HepG2 (cell line): ENCODE measurements around the gene GNPDA2. TPM values are rescaled to one million over a fixed set of nuclear protein-coding genes. Genes with fewer than 3 reads are reported as not detected.

Experiments used
- ERF ChIP-seq: IDR thresholded peaks from 2 replicates; pipeline ENCODE4 v1.6.1; 2018; ENCODE audit warnings: missing biosample characterization, missing genetic modification reagents
- HNRNPK ChIP-seq: fragments of 200-400 bp; formaldehyde crosslinking; IDR thresholded peaks from 2 replicates; pipeline ENCODE4 v1.6.1; 2018; ENCODE audit warnings: low read length, low read depth, moderate library complexity, mild to moderate bottlenecking; ENCODE audit not compliant: poor library complexity, severe bottlenecking
- KLF9 ChIP-seq: IDR thresholded peaks from 2 replicates; pipeline ENCODE4 v1.6.1; 2016; ENCODE audit warnings: low read depth
- MLLT10 ChIP-seq: sonication (generic); formaldehyde crosslinking; IDR thresholded peaks from 2 replicates; pipeline ENCODE4 v1.4.0; 2020; ENCODE audit warnings: missing genetic modification reagents
- NR2F2 ChIP-seq: IDR thresholded peaks from 2 replicates; pipeline ENCODE4 v1.6.1; 2012; ENCODE audit warnings: low read depth, inconsistent platforms, borderline replicate concordance
- RARG ChIP-seq: sonication (generic); formaldehyde crosslinking; IDR thresholded peaks from 2 replicates; pipeline ENCODE4 v1.4.0; 2020; ENCODE audit warnings: low read depth, mild to moderate bottlenecking, missing genetic modification reagents
- SMAD3 ChIP-seq: sonication (generic); formaldehyde crosslinking; IDR thresholded peaks from 2 replicates; pipeline ENCODE4 v1.4.0; 2020; ENCODE audit warnings: missing genetic modification reagents
- U2AF1 ChIP-seq: fragments of 200-400 bp; formaldehyde crosslinking; optimal IDR thresholded peaks from 2 replicates; pipeline ENCODE3; 2017; ENCODE audit warnings: mild to moderate bottlenecking, low read depth, low read length
- XBP1 ChIP-seq: sonication (generic); formaldehyde crosslinking; IDR thresholded peaks from 2 replicates; pipeline ENCODE4 v1.5.0; 2020; ENCODE audit warnings: missing genetic modification reagents
- ZBTB3 ChIP-seq: sonication (generic); formaldehyde crosslinking; IDR thresholded peaks from 2 replicates; pipeline ENCODE4 v1.4.0; 2020; ENCODE audit warnings: low read depth, mild to moderate bottlenecking, moderate library complexity, missing genetic modification reagents, borderline replicate concordance
- ZFP36 ChIP-seq: fragments of 150-350 bp; IDR thresholded peaks from 2 replicates; pipeline ENCODE4 v1.6.1; 2018; ENCODE audit warnings: borderline replicate concordance, low read length, low read depth; ENCODE audit not compliant: partially characterized antibody
- ZNF230 ChIP-seq: sonication (generic); formaldehyde crosslinking; IDR thresholded peaks from 2 replicates; pipeline ENCODE4 v1.4.0; 2020; ENCODE audit warnings: mild to moderate bottlenecking, missing genetic modification reagents
- ZNF337 ChIP-seq: sonication (generic); formaldehyde crosslinking; IDR thresholded peaks from 2 replicates; pipeline ENCODE4 v1.5.1; 2020; ENCODE audit warnings: missing genetic modification reagents, low read depth, mild to moderate bottlenecking, borderline replicate concordance
- ZNF563 ChIP-seq: sonication (generic); formaldehyde crosslinking; IDR thresholded peaks from 2 replicates; pipeline ENCODE4 v1.8.0; 2022; ENCODE audit warnings: mild to moderate bottlenecking, moderate library complexity, missing genetic modification reagents
- ZNF567 ChIP-seq: sonication (generic); formaldehyde crosslinking; IDR thresholded peaks from 2 replicates; pipeline ENCODE4 v1.8.1; 2023; ENCODE audit warnings: mild to moderate bottlenecking, missing genetic modification reagents, borderline replicate concordance
- ZSCAN21 ChIP-seq: sonication (generic); formaldehyde crosslinking; IDR thresholded peaks from 2 replicates; pipeline ENCODE4 v1.8.0; 2022; ENCODE audit warnings: mild to moderate bottlenecking, missing genetic modification reagents, moderate library complexity, borderline replicate concordance
- polyA plus RNA-seq, 8 experiments: library from polyadenylated mRNA; depleted of rRNA in 3 of 8; stranded (reverse) in 7 of 8; unstranded in 1 of 8; fragments of >200 nt; fragmentation: Illumina TruSeq in 4 of 8; extraction: Trizol in 4 of 8; gene quantifications; 2 replicates each; pipeline versions ENCODE4 v1.2.1 to v1.2.3, GENCODE V29; 2011 to 2016; ENCODE audit warnings: low read depth in 4 of 8, missing spikeins in 1 of 8, mixed read lengths in 1 of 8; ENCODE audit not compliant: insufficient read depth in 1 of 8
- total RNA-seq, 5 experiments: library from RNA; depleted of rRNA; stranded (reverse); fragments of >200 nt; fragmentation: Illumina TruSeq; extraction: Trizol; gene quantifications; 2 replicates each; pipeline ENCODE4 v1.2.3, GENCODE V29; 2016; ENCODE audit warnings: low read depth in 1 of 5
- TF ChIP-seq, protein P1 (sequence below): IDR thresholded peaks from 2 replicates; pipeline ENCODE4 v1.6.1; 2016; ENCODE audit warnings: missing compliant biosample characterization, missing genetic modification reagents, borderline replicate concordance
- TF ChIP-seq, protein P2 (sequence below): sonication (generic); formaldehyde crosslinking; IDR thresholded peaks from 2 replicates; pipeline ENCODE4 v1.4.0; 2020; ENCODE audit warnings: mild to moderate bottlenecking, missing genetic modification reagents
- TF ChIP-seq, protein P3 (sequence below): sonication (generic); formaldehyde crosslinking; IDR thresholded peaks from 2 replicates; pipeline ENCODE4 v1.5.0; 2020; ENCODE audit warnings: mild to moderate bottlenecking, missing genetic modification reagents, moderate library complexity
- TF ChIP-seq, protein P4 (sequence below): sonication (generic); formaldehyde crosslinking; IDR thresholded peaks from 2 replicates; pipeline ENCODE4 v1.4.0; 2020; ENCODE audit warnings: missing genetic modification reagents; ENCODE audit errors: not compliant biosample characterization
- TF ChIP-seq, protein P5 (sequence below): IDR thresholded peaks from 2 replicates; pipeline ENCODE4 v1.6.1; 2016; ENCODE audit warnings: low read depth

The GNPDA2 gene
- total and polyA plus RNA-seq, 2 of the 13 experiments (the other 11 are each of a cell fraction or from before 2014, with no cell fraction given): 5.4 to 9.0 TPM

DNA sequence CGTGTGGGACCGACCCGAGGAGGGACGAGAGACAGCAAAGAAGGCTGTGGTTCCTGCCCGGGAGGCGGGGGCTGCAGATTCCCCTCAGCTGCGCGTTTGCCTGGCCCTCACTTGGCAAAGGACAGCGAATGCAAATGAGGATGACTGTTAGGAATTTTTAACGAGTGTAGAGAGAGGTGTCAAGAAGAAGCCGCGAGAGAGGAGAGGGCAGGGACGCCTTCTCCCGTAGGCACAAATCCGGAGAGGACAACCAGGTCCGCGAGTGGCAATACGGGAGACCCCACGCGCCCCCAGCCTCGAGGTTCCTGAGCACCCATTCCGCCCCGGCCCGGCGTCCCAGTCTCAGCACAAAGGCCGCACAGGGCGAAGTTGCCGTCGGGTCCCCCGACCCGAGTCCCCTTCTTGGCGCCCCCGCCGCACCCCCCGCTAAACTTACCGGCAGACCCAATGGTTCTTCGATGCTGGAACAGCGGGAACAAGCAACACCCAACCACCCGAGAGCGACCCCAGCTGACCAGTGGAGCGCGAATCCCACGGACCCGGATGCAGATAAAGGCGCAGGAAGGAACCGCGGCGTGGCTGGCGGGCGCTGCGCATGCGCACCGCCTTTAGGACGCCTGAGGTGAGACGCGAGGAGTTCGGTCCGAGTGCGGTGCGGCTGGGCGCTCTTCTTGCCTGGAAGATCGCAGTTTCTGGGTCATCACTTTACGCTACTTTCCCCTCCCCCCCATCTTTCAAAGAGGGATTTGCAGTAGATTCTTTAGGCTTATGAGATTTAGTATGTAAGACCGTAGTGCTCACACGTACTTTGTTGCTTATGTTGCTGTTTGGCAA, at the start of gene GNPDA2 (continued):
- TF ChIP-seq, protein P1, sequence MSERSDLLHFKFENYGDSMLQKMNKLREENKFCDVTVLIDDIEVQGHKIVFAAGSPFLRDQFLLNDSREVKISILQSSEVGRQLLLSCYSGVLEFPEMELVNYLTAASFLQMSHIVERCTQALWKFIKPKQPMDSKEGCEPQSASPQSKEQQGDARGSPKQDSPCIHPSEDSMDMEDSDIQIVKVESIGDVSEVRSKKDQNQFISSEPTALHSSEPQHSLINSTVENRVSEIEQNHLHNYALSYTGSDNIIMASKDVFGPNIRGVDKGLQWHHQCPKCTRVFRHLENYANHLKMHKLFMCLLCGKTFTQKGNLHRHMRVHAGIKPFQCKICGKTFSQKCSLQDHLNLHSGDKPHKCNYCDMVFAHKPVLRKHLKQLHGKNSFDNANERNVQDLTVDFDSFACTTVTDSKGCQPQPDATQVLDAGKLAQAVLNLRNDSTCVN (CRISPR knock-in tag): 0 out of 2 replicates have a peak, but pooled peaks have one; percentile 74
- TF ChIP-seq RARG (CRISPR knock-in tag): peak; percentile 80; the same call in 1 of the 2 replicates
- TF ChIP-seq, protein P2, sequence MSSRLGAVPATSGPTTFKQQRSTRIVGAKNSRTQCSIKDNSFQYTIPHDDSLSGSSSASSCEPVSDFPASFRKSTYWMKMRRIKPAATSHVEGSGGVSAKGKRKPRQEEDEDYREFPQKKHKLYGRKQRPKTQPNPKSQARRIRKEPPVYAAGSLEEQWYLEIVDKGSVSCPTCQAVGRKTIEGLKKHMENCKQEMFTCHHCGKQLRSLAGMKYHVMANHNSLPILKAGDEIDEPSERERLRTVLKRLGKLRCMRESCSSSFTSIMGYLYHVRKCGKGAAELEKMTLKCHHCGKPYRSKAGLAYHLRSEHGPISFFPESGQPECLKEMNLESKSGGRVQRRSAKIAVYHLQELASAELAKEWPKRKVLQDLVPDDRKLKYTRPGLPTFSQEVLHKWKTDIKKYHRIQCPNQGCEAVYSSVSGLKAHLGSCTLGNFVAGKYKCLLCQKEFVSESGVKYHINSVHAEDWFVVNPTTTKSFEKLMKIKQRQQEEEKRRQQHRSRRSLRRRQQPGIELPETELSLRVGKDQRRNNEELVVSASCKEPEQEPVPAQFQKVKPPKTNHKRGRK (CRISPR knock-in tag): no peak
- TF ChIP-seq ERF (CRISPR knock-in tag): 0 out of 2 replicates have a peak, but pooled peaks have one; percentile 72
- TF ChIP-seq ZNF230 (CRISPR knock-in tag): peak; percentile 79; the same call in 1 of the 2 replicates
- TF ChIP-seq, protein P3, sequence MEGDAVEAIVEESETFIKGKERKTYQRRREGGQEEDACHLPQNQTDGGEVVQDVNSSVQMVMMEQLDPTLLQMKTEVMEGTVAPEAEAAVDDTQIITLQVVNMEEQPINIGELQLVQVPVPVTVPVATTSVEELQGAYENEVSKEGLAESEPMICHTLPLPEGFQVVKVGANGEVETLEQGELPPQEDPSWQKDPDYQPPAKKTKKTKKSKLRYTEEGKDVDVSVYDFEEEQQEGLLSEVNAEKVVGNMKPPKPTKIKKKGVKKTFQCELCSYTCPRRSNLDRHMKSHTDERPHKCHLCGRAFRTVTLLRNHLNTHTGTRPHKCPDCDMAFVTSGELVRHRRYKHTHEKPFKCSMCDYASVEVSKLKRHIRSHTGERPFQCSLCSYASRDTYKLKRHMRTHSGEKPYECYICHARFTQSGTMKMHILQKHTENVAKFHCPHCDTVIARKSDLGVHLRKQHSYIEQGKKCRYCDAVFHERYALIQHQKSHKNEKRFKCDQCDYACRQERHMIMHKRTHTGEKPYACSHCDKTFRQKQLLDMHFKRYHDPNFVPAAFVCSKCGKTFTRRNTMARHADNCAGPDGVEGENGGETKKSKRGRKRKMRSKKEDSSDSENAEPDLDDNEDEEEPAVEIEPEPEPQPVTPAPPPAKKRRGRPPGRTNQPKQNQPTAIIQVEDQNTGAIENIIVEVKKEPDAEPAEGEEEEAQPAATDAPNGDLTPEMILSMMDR: peak; percentile 79
- TF ChIP-seq MLLT10 (CRISPR knock-in tag): no peak
- no peak for TF ChIP-seq XBP1 (CRISPR knock-in tag)
- no peak for TF ChIP-seq ZFP36
- peak; percentile 66; the same call in 1 of the 2 replicates for TF ChIP-seq ZNF563
- TF ChIP-seq HNRNPK: no peak
- TF ChIP-seq U2AF1: peak; percentile 42
- peak; percentile 74; the same call in 1 of the 2 replicates for TF ChIP-seq SMAD3 (CRISPR knock-in tag)
- TF ChIP-seq, protein P4, sequence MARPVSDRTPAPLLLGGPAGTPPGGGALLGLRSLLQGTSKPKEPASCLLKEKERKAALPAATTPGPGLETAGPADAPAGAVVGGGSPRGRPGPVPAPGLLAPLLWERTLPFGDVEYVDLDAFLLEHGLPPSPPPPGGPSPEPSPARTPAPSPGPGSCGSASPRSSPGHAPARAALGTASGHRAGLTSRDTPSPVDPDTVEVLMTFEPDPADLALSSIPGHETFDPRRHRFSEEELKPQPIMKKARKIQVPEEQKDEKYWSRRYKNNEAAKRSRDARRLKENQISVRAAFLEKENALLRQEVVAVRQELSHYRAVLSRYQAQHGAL: peak; percentile 80
- TF ChIP-seq ZNF567 (CRISPR knock-in tag): 0 out of 2 replicates have a peak, but pooled peaks have one; percentile 74
- TF ChIP-seq ZSCAN21 (CRISPR knock-in tag): peak; percentile 77; the same call in 1 of the 2 replicates
- TF ChIP-seq KLF9 (CRISPR knock-in tag): no peak; the same call in none of the 2 replicates
- TF ChIP-seq ZBTB3 (CRISPR knock-in tag): 0 out of 2 replicates have a peak, but pooled peaks have one; percentile 10
- TF ChIP-seq ZNF337 (CRISPR knock-in tag): peak; percentile 95
- TF ChIP-seq, protein P5, sequence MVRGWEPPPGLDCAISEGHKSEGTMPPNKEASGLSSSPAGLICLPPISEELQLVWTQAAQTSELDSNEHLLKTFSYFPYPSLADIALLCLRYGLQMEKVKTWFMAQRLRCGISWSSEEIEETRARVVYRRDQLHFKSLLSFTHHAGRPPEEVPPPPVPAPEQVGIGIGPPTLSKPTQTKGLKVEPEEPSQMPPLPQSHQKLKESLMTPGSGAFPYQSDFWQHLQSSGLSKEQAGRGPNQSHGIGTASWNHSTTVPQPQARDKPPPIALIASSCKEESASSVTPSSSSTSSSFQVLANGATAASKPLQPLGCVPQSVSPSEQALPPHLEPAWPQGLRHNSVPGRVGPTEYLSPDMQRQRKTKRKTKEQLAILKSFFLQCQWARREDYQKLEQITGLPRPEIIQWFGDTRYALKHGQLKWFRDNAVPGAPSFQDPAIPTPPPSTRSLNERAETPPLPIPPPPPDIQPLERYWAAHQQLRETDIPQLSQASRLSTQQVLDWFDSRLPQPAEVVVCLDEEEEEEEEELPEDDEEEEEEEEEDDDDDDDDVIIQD (CRISPR knock-in tag): peak; percentile 64; the same call in 1 of the 2 replicates
- no peak for TF ChIP-seq NR2F2
